HepG2 (cell line): ENCODE data around the gene UNC13D. TPM values are rescaled to one million over a fixed set of nuclear protein-coding genes. Genes with fewer than 3 reads are reported as not detected.
A peak's percentile ranks its signal among the peaks of the same experiment; 100 is the strongest.

Experiments
- AGO1 ChIP-seq: fragments of 200-400 bp; formaldehyde crosslinking; IDR thresholded peaks from 2 replicates; pipeline ENCODE4 v1.6.1; 2017; ENCODE audit warnings: mild to moderate bottlenecking, low read depth, low read length, moderate library complexity; ENCODE audit not compliant: poor library complexity, severe bottlenecking
- CBX5 ChIP-seq: sonication (generic); formaldehyde crosslinking; IDR thresholded peaks from 2 replicates; pipeline ENCODE4 v1.4.0; 2020; ENCODE audit warnings: missing genetic modification reagents, borderline replicate concordance
- HDAC6 ChIP-seq: fragments of 200-600 bp; sonication (generic); IDR thresholded peaks from 2 replicates; pipeline ENCODE4 v1.7.0; 2017; ENCODE audit warnings: mild to moderate bottlenecking, antibody characterized with exemption, low read length, low read depth
- HOXA5 ChIP-seq: sonication (generic); formaldehyde crosslinking; IDR thresholded peaks from 2 replicates; pipeline ENCODE4 v1.4.0; 2020; ENCODE audit warnings: missing genetic modification reagents
- JUND ChIP-seq: sonication (generic); formaldehyde crosslinking; IDR thresholded peaks from 2 replicates; pipeline ENCODE4 v1.8.0; 2022; ENCODE audit warnings: mild to moderate bottlenecking, missing genetic modification reagents
- KDM4B ChIP-seq: sonication (generic); formaldehyde crosslinking; IDR thresholded peaks from 2 replicates; pipeline ENCODE4 v1.4.0; 2020; ENCODE audit warnings: missing genetic modification reagents
- MIER3 ChIP-seq: IDR thresholded peaks from 2 replicates; pipeline ENCODE4 v1.6.1; 2016; ENCODE audit warnings: missing compliant biosample characterization, borderline replicate concordance
- PLRG1 ChIP-seq: fragments of 450-650 bp; conservative IDR thresholded peaks from 2 replicates; pipeline ENCODE4 v1.6.1; 2016
- RORA ChIP-seq: sonication (generic); formaldehyde crosslinking; IDR thresholded peaks from 2 replicates; pipeline ENCODE4 v1.5.0; 2020; ENCODE audit warnings: mild to moderate bottlenecking, missing genetic modification reagents, moderate library complexity
- SMC3 ChIP-seq: IDR thresholded peaks from 2 replicates; pipeline ENCODE4 v1.6.1; 2011; ENCODE audit warnings: low read length, improper control_type of control experiment
- ZFP36 ChIP-seq: fragments of 150-350 bp; IDR thresholded peaks from 2 replicates; pipeline ENCODE4 v1.6.1; 2018; ENCODE audit warnings: borderline replicate concordance, low read length, low read depth; ENCODE audit not compliant: partially characterized antibody
- ZNF225 ChIP-seq: sonication (generic); formaldehyde crosslinking; IDR thresholded peaks from 2 replicates; pipeline ENCODE4 v1.4.0; 2020; ENCODE audit warnings: mild to moderate bottlenecking, missing genetic modification reagents
- ZNF230 ChIP-seq: sonication (generic); formaldehyde crosslinking; IDR thresholded peaks from 2 replicates; pipeline ENCODE4 v1.4.0; 2020; ENCODE audit warnings: mild to moderate bottlenecking, missing genetic modification reagents
- ZNF776 ChIP-seq: sonication (generic); formaldehyde crosslinking; IDR thresholded peaks from 2 replicates; pipeline ENCODE4 v1.4.0; 2020; ENCODE audit warnings: mild to moderate bottlenecking, missing genetic modification reagents
- ZNF792 ChIP-seq: IDR thresholded peaks from 2 replicates; pipeline ENCODE4 v1.6.1; 2016
- polyA plus RNA-seq, 8 experiments: library from polyadenylated mRNA; depleted of rRNA in 3 of 8; stranded (reverse) in 7 of 8; unstranded in 1 of 8; fragments of >200 nt; fragmentation: Illumina TruSeq in 4 of 8; extraction: Trizol in 4 of 8; gene quantifications; 2 replicates each; pipeline versions ENCODE4 v1.2.1 to v1.2.3, GENCODE V29; 2011 to 2016; ENCODE audit warnings: low read depth in 4 of 8, missing spikeins in 1 of 8, mixed read lengths in 1 of 8; ENCODE audit not compliant: insufficient read depth in 1 of 8
- total RNA-seq, 5 experiments: library from RNA; depleted of rRNA; stranded (reverse); fragments of >200 nt; fragmentation: Illumina TruSeq; extraction: Trizol; gene quantifications; 2 replicates each; pipeline ENCODE4 v1.2.3, GENCODE V29; 2016; ENCODE audit warnings: low read depth in 1 of 5
- TF ChIP-seq, protein P1 (sequence below): sonication (generic); formaldehyde crosslinking; IDR thresholded peaks from 2 replicates; pipeline ENCODE4 v1.5.0; 2020; ENCODE audit warnings: missing genetic modification reagents
- TF ChIP-seq, protein P2 (sequence below): sonication (generic); formaldehyde crosslinking; conservative IDR thresholded peaks from 2 replicates; pipeline ENCODE4 v1.4.0; 2020; ENCODE audit warnings: missing genetic modification reagents
- TF ChIP-seq, protein P3 (sequence below): sonication (generic); formaldehyde crosslinking; IDR thresholded peaks from 2 replicates; pipeline ENCODE4 v1.4.0; 2020; ENCODE audit warnings: mild to moderate bottlenecking, missing genetic modification reagents
- TF ChIP-seq, protein P4 (sequence below), 2 experiments: sonication (generic) in 1 of 2; formaldehyde crosslinking in 1 of 2; IDR thresholded peaks; 2 replicates each; pipeline versions ENCODE4 v1.4.0 to v1.6.1; 2016 to 2020; ENCODE audit warnings: borderline replicate concordance in 1 of 2, low read depth in 1 of 2, mild to moderate bottlenecking in 1 of 2, missing genetic modification reagents in 1 of 2
- TF ChIP-seq, protein P5 (sequence below): sonication (generic); formaldehyde crosslinking; IDR thresholded peaks from 2 replicates; pipeline ENCODE4 v1.4.0; 2020; ENCODE audit warnings: missing genetic modification reagents, mild to moderate bottlenecking, borderline replicate concordance

UNC13D gene
- total and polyA plus RNA-seq, 2 of the 13 experiments (the other 11 are each of a cell fraction or from before 2014, with no cell fraction given): 29.7 to 42.7 TPM

DNA sequence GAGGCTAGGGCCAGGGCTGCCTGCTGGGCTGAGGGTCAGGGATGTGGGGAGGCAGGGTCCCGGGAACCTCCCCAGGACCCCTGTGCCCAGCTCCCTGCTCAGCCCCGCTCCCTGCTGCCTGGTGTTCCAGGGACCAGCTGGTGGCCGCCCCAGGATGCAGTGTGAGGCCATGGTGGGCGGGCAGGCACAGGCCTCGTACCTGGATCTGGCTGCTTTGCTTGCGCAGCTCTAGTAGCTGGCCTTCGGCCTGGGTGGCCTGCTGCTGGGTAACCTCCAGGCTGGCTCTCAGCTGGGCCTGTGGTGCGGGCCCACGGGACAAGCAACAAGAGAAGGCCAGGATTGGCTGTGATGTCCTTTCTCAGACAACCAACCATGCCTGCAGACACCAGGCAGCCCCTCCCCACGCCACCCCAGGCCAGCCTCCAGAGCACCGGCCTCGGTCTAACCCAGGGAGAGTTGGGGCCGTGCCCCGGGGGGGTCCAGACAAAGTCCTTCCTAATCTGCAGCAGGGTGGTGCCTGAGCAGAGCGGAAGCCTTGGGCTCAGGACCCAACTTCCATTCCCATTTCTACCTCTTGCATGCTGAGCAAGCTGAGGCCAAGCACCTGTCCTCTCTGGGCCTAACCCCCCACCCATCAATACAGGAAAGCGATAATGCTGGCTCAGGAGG, 48.5 kb upstream of the UNC13D start (continued):
- TF ChIP-seq, protein P1, sequence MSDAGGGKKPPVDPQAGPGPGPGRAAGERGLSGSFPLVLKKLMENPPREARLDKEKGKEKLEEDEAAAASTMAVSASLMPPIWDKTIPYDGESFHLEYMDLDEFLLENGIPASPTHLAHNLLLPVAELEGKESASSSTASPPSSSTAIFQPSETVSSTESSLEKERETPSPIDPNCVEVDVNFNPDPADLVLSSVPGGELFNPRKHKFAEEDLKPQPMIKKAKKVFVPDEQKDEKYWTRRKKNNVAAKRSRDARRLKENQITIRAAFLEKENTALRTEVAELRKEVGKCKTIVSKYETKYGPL (CRISPR knock-in tag): 0 out of 2 replicates have a peak, but pooled peaks have one; percentile 14
- TF ChIP-seq ZNF230 (CRISPR knock-in tag) (0 out of 2 replicates have a peak, but pooled peaks have one; percentile 75), ZNF776 (no peak), RORA (CRISPR knock-in tag) (no peak), SMC3 (no peak), PLRG1 (no peak), ZFP36 (no peak), HOXA5 (CRISPR knock-in tag) (no peak), JUND (CRISPR knock-in tag) (no peak), HDAC6 (no peak), AGO1 (peak; percentile 87), ZNF792 (no peak), ZNF225 (CRISPR knock-in tag) (peak; percentile 41; the same call in 1 of the 2 replicates), KDM4B (CRISPR knock-in tag) (peak; percentile 31; the same call in 1 of the 2 replicates), MIER3 (0 out of 2 replicates have a peak, but pooled peaks have one; percentile 9), CBX5 (CRISPR knock-in tag) (no peak)
- TF ChIP-seq, protein P2, sequence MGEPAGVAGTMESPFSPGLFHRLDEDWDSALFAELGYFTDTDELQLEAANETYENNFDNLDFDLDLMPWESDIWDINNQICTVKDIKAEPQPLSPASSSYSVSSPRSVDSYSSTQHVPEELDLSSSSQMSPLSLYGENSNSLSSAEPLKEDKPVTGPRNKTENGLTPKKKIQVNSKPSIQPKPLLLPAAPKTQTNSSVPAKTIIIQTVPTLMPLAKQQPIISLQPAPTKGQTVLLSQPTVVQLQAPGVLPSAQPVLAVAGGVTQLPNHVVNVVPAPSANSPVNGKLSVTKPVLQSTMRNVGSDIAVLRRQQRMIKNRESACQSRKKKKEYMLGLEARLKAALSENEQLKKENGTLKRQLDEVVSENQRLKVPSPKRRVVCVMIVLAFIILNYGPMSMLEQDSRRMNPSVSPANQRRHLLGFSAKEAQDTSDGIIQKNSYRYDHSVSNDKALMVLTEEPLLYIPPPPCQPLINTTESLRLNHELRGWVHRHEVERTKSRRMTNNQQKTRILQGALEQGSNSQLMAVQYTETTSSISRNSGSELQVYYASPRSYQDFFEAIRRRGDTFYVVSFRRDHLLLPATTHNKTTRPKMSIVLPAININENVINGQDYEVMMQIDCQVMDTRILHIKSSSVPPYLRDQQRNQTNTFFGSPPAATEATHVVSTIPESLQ: no peak; the same call in 1 of the 2 replicates
- TF ChIP-seq, protein P3, sequence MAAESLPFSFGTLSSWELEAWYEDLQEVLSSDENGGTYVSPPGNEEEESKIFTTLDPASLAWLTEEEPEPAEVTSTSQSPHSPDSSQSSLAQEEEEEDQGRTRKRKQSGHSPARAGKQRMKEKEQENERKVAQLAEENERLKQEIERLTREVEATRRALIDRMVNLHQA: no peak
- TF ChIP-seq, protein P4, sequence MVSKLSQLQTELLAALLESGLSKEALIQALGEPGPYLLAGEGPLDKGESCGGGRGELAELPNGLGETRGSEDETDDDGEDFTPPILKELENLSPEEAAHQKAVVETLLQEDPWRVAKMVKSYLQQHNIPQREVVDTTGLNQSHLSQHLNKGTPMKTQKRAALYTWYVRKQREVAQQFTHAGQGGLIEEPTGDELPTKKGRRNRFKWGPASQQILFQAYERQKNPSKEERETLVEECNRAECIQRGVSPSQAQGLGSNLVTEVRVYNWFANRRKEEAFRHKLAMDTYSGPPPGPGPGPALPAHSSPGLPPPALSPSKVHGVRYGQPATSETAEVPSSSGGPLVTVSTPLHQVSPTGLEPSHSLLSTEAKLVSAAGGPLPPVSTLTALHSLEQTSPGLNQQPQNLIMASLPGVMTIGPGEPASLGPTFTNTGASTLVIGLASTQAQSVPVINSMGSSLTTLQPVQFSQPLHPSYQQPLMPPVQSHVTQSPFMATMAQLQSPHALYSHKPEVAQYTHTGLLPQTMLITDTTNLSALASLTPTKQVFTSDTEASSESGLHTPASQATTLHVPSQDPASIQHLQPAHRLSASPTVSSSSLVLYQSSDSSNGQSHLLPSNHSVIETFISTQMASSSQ (IDR thresholded peaks at IDR 0.05; ENCODE audit: low read depth): no peak
- TF ChIP-seq, protein P4 (CRISPR knock-in tag; IDR thresholded peaks at IDR 0.05; ENCODE audit: borderline replicate concordance): peak; percentile 29; the same call in 1 of the 2 replicates
- TF ChIP-seq, protein P5, sequence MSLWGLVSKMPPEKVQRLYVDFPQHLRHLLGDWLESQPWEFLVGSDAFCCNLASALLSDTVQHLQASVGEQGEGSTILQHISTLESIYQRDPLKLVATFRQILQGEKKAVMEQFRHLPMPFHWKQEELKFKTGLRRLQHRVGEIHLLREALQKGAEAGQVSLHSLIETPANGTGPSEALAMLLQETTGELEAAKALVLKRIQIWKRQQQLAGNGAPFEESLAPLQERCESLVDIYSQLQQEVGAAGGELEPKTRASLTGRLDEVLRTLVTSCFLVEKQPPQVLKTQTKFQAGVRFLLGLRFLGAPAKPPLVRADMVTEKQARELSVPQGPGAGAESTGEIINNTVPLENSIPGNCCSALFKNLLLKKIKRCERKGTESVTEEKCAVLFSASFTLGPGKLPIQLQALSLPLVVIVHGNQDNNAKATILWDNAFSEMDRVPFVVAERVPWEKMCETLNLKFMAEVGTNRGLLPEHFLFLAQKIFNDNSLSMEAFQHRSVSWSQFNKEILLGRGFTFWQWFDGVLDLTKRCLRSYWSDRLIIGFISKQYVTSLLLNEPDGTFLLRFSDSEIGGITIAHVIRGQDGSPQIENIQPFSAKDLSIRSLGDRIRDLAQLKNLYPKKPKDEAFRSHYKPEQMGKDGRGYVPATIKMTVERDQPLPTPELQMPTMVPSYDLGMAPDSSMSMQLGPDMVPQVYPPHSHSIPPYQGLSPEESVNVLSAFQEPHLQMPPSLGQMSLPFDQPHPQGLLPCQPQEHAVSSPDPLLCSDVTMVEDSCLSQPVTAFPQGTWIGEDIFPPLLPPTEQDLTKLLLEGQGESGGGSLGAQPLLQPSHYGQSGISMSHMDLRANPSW (CRISPR knock-in tag): peak; percentile 43; the same call in 1 of the 2 replicates
